HG03354 (cell line): ENCODE data around the gene HOXA5.

Source experiments
- ATAC-seq: cut with Tn5 transposase; IDR thresholded peaks from one replicate; pipeline ENCODE4 v1.9.1; 2021; ENCODE audit warnings: mild to moderate bottlenecking; ENCODE audit not compliant: unreplicated experiment, poor library complexity, severe bottlenecking

HOXA5 gene

GRCh38 chr7:27182861-27183681, 39.6 kb upstream of the HOXA5 start:
- ATAC-seq, result no peak

GRCh38 chr7:27182285-27182841, 38.9 kb upstream of the HOXA5 start:
- no peak for ATAC-seq

- ATAC-seq, result no peak
Observed at GRCh38 chr7:27181795-27182275, 38.4 kb upstream of the HOXA5 start.

- ATAC-seq, result no peak
Observed at GRCh38 chr7:27180431-27181420, 37.2 kb upstream of the HOXA5 start.

- no peak for ATAC-seq
Observed at GRCh38 chr7:27179503-27180430, 36.3 kb upstream of the HOXA5 start.

- no peak for ATAC-seq
Observed at GRCh38 chr7:27179030-27179429, 35.5 kb upstream of the HOXA5 start.

GRCh38 chr7:27178366-27178765, 34.9 kb upstream of the HOXA5 start:
- ATAC-seq, result no peak

- ATAC-seq, result no peak
Observed at GRCh38 chr7:27177795-27178320, 34.4 kb upstream of the HOXA5 start.

GRCh38 chr7:27176962-27177794, 33.7 kb upstream of the HOXA5 start:
- no peak for ATAC-seq

- ATAC-seq, result no peak
Observed at GRCh38 chr7:27176524-27176845, 33.0 kb upstream of the HOXA5 start.

GRCh38 chr7:27175626-27176523, 32.4 kb upstream of the HOXA5 start:
- ATAC-seq, result no peak

GRCh38 chr7:27174874-27175625, 31.6 kb upstream of the HOXA5 start:
- ATAC-seq, result no peak

GRCh38 chr7:27173956-27174873, 30.7 kb upstream of the HOXA5 start, which contains the start of gene HOXA10:
TSS of gene HOXA10 (minus strand) at chr7:27174320. CDS start at chr7:27174306, 14 bp downstream.
- ATAC-seq, result no peak

GRCh38 chr7:27173511-27173955, 30.1 kb upstream of the HOXA5 start:
- ATAC-seq, result no peak

GRCh38 chr7:27172823-27173510, 29.5 kb upstream of the HOXA5 start:
- no peak for ATAC-seq
